H1 (cell line): ENCODE data around the gene RIN3.

Source experiments
- EGR1 ChIP-seq: IDR thresholded peaks from 2 replicates; pipeline ENCODE4 v1.6.1; 2011; ENCODE audit warnings: low read depth, low read length, borderline replicate concordance
- POLR2AphosphoS5 ChIP-seq: IDR thresholded peaks from 2 replicates; pipeline ENCODE4 v1.6.1; 2011; ENCODE audit warnings: low read depth, low read length
- TAF1 ChIP-seq: IDR thresholded peaks from 2 replicates; pipeline ENCODE4 v1.6.1; 2011; ENCODE audit warnings: mild to moderate bottlenecking, low read depth, low read length

DNA sequence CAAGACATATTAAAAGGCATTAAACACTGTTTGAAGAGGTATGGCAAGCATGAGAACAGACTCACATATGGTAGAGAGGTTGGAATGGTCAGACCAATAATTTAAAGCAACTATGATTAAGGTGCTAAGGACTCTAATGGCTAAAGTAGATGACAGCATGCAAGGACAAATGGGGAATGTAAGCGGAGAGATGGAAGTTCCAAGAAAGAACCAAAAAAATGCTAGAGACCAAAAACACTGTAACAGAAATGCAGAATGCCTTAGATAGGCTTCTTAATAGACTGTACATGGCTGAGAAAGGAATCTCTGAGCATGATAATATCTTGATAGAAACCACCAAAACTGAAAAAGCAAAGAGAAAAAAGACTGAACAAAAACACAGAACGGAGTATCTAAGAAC lies 77.4 kb downstream of the RIN3 start:
- TF ChIP-seq POLR2AphosphoS5, result no peak
- TF ChIP-seq TAF1, result no peak
- TF ChIP-seq EGR1, result no peak
